Iris pigment epithelial cell (primary cell): ENCODE measurements around the gene LGALS4.
A peak's percentile ranks its signal among the peaks of the same experiment; 100 is the strongest.
"Not testable (repeated sequence)": the region's sequence is repeated elsewhere in the genome, so short reads cannot be mapped to it uniquely, and the experiment has no call there.

Experiments used
- DNase-seq: peaks from one replicate; pipeline ENCODE4 v3.0.0-alpha.2; 2011; ENCODE audit warnings: low read depth

The LGALS4 gene

DNA sequence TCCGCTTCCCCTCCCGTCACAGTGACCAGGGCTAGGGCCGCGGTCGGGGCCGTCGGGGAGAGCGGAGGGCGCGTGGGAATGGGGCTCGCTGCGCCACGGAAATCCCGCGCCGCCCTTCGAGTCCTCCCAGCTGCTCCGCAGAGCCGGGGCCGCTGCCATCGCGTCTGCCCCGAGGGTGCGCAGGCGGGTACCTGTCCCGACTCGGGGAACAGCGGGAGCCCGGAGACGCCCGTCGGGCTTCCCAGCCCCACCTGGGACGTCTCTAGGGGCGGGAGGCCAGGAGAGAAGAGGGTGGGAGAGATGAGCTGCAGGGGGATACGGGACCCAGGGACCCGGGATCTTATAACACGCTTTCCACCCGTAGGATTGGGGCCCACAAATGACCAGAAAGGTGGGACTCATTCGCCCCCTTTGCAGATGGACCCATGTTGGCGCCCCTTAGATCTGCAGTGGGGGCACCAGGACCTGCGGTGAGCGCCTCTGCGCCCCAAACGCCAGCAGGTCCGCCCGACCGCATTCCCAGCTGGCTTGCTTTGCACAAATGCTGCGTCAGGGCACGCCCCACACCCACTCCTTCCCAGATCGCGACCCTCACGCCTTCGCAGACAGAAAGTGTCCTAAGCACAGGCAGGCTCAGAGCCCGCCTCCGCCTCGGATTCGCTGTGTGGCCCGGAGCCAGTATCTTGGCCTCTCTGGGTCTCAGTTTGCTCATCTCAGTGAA is 42.4 kb downstream of the LGALS4 start:
- not testable (repeated sequence) for DNase-seq

DNA sequence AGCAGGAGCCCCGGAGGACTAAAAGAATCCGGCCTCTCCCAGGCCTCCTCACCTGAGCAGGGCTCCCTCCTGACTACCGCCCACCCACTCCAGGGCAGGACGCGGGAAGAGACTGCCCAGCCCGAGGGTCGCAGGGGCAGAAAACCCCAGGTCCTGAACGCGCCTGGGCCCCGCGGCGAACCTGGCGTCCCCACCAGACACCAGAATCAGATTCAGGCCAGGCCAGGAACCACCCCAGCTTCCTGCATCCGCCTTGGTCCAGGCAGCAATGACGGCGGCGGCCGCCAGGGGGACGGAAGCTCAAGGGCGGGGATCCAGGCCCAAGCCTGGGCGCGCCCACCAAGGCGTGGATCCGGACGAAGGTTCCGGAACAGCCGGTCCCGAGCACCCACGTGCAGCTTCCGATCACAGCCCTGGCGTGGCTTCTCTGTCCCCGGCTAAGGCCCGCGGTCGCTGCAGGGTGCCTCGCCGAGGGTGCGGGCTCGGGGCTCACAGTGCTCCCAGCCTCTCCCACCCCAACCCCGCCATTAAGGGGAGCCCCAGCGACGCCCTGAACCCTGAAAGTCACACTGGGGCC is 43.0 kb downstream of the LGALS4 start:
- DNase-seq, result peak; percentile 82

DNA sequence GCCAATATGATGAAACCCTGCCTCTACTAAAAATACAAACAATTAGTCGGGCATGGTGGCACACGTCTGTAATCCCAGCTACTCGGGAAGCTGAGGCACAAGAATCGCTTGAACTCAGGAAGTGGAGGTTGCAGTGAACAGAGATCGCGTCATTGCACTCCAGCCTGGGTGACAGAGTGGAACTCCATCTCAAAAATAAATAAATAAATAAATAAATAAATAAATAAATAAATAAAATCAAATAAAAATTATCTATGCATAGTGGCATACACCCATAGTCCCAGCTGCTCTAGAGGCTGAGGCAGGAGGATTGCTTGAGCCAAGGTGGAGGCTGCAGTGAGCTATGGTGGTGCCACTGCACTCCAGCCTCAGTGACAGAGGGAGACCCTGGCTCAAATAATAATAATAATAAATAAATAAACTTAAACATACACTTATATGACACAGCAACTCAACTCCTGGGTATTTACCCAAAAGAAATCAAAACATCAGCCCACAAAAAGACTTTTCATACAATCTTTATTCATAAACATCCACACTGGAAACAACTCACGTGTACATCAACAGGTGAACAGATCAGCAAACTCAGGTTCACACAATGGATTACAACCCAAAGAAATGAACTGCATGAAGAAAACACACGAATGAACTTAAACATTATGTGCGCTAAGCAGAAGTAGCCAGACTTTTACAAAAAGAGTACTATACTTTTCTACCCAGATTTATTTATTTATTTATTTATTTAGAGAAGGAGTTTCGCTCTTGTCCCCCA is 46.3 kb downstream of the LGALS4 start:
- no peak for DNase-seq

DNA sequence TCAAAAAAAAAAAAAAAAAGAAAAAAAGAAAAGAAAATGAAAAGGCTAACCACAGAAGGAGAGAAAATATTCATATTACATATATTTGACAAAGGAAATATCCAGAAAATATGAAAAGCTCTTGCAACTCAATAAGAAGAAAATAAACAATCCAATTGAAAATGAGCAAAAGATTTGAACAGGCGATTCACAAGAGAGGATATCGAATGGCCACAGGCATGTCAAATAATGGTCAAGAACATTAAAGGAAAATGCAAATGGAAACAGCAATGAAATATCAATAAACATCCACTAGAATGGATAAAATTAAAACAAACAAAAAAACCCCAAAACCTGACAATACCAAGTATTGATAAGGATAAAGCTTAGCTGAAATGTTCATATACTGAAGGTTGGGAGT is 47.5 kb downstream of the LGALS4 start:
- DNase-seq, result no peak

DNA sequence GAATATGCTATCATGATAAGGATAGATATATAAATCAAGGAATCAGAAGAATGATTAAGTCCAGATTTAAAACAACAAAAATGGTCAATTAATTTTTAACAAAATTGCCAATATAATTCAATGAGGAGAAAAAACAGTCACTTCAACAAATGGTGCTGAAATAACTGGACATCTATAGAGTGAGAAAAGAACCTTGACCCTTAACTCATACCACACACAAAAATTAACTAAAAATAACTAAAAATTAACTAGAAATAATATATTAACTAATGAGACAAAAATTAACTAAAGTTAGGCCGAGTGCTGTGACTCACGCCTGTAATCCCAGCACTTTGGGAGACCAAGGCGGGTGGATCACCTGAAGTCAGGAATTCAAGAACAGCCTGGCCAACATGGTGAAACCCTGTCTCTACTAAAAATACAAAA is 48.9 kb downstream of the LGALS4 start:
- DNase-seq, result no peak

DNA sequence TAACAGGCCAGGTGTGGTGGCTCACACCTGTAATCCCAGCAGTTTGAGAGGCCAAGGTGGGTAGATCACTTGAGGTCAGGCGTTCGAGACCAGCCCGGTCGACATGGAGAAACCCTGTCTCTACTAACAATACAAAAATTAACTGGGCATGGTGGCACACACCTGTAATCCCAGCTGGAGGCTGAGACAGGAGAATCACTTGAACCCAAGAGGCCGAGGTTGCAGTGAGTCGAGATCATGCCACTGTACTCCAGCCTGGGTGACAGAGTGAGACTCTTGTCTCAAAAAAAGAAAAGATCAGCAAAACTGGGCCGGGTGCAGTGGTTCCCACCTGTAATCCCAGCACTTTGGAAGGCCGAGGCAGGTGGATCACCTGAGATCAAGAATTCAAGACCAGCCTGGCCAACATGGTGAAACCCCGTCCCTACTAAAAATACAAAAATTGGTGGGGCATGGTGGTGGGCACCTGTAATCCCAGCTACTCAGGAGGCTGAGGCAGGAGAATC is 50.8 kb downstream of the LGALS4 start:
- not testable (repeated sequence) for DNase-seq

DNA sequence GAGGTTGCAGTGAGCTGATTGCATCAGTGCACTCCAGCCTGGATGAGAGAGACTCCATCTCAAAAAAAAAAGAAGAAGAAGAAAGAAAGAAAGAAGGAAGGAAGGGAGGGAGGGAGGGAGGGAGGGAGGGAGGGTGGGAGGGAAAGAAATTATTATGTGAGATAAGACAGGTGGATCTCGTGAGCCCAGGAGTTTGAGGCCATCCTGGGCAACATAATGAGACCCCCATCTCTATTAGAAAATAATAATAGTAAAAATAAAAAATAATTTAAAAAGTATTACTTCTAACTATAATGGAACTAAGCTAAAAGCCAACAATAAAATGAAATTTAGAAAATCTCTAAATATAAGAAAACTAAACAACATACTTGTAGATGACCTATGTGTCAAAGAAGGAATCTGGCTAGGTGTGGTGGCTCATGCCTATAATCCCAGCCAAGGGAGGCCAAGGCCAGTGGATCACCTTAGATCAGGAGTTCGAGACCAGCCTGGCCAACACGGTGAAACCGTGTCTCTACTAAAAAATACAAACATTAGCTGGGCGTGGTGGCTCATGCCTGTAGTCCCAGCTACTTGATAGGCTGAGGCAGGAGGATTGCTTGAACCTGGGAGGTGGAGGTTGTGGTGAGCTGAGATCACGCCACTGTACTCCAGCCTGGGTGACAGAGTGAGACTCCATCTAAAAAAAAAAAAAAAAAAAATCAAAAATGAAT is 51.8 kb downstream of the LGALS4 start:
- DNase-seq, result not testable (repeated sequence)

DNA sequence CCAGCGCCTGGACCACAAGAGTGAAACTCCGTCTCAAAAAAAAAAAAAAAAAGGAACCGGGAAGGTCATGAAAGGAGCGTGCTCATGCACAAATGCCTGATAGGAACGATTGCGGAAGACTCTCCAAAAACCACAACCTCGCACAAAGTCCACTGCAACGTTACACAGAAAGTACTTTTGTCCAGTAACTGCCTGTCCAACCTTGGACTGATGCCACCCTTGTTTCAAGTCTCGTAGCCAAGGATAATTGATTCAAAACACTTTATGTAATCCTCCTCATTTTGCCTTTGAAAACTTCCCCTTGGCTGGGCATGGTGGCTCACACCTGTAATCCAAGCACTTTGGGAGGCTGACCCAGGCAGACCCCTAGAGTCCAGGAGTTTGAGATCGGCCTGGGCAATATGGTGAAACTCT is 53.1 kb downstream of the LGALS4 start:
- DNase-seq, result no peak

DNA sequence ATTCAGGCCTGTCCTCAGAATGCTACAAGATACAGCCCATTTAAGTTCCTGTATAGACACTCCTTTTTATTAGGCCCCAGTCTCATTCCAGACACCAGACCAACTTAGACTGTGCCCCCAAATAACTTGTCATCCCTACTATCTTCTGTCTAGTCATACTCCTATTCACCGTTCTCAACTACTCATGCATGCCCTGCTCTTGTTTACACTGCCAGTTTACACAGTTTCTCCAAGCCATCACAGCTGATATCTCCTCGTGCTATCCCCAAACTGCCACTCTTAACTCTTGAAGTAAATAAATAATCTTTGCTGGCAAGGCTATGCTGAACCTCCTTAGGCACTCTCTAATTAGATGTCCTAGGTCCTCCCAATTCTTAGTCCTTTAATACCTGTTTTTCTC is 58.5 kb downstream of the LGALS4 start:
- not testable (repeated sequence) for DNase-seq

DNA sequence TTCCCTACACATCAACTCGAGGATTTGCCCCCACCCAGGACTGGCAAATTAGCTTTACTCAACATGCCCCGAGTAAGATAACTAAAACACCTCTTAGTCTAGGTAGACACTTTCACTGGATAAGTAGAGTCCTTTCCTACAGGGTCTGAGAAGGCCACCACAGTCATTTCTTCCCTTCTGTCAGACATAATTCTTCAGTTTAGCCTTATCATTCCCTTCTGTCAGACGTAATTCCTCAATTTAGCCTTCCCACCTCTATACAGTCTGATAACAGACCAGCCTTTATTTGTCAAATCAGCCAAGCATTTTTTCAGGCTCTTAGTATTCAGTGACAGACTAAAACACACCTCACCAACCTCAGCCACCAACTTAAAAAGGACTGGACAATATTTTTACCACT is 59.0 kb downstream of the LGALS4 start:
- not testable (repeated sequence) for DNase-seq
